NCI-H1105 (cell line): ENCODE data around the gene IGFBP6.
A peak's percentile ranks its signal among the peaks of the same experiment; 100 is the strongest.

Experiments used
- DNase-seq: peaks from one replicate; lab custom pipeline; 2025; lab: John Stamatoyannopoulos, UW

Gene IGFBP6

GRCh38 chr12:53059434-53060063 is 37.9 kb upstream of the IGFBP6 start:
- no peak for DNase-seq

DNA sequence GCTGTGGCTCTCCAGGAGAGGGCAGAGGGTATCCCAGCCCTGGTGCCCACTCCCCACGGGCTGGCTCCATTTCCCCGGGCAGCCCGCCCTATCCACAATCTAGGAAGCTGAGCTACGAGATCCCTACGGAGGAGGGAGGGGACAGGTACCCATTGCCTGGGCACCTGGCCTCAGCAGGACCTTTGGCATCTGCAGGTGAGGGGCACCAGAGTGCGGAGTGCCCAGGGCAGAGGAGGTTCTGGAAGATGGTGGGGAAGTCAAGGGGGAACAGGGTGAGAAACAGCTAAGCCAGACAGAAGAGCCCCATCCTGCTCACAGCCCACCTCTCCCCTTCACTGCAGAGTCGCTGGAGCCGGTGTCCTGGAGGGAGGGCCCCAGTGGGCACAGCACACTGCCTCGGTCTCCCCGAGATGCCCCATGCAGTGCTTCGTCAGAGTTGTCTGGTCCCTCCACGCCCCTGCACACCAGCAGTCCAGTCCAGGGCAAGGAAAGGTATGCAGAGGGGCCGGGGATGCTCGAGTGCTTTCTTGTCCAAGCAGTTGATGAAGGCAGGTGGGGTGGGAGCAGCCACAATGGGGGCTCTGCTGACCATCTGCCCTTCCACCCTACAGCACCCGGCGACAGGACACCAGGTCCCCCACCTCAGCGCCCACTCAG is 37.3 kb upstream of the IGFBP6 start:
- DNase-seq, result no peak

- DNase-seq, result peak; percentile 70
These were observed 36.7 kb upstream of the IGFBP6 start for GRCh38 chr12:53060721-53061276.

DNA sequence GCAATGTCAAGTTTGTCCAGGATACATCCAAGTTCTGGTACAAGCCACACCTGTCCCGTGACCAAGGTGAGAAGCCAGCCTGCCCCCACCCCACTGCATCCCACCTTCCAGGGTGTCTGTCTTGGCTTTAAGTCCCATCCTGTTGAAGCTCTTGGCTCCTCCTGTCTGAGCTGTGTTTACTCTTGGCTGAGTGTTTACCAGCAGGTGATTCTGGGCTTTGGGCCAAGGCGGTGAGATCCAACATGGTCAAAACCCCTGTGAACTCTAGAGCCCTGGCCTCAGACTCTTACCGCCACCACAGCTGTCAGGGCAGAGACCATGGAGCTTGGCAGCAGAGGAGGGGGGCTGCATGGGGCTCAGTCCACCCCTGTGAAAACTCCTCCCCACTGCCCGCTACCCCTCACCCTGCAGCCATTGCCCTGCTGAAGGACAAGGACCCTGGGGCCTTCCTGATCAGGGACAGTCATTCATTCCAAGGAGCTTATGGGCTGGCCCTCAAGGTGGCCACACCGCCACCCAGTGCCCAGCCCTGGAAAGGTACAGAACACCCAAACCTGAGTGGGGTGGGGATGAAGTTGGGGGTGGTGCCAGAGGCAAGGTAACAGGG is 36.0 kb upstream of the IGFBP6 start:
- DNase-seq, result peak; percentile 77

GRCh38 chr12:53062011-53062961 is 35.2 kb upstream of the IGFBP6 start:
- no peak for DNase-seq

GRCh38 chr12:53062977-53063707 is 34.3 kb upstream of the IGFBP6 start:
- no peak for DNase-seq

DNA sequence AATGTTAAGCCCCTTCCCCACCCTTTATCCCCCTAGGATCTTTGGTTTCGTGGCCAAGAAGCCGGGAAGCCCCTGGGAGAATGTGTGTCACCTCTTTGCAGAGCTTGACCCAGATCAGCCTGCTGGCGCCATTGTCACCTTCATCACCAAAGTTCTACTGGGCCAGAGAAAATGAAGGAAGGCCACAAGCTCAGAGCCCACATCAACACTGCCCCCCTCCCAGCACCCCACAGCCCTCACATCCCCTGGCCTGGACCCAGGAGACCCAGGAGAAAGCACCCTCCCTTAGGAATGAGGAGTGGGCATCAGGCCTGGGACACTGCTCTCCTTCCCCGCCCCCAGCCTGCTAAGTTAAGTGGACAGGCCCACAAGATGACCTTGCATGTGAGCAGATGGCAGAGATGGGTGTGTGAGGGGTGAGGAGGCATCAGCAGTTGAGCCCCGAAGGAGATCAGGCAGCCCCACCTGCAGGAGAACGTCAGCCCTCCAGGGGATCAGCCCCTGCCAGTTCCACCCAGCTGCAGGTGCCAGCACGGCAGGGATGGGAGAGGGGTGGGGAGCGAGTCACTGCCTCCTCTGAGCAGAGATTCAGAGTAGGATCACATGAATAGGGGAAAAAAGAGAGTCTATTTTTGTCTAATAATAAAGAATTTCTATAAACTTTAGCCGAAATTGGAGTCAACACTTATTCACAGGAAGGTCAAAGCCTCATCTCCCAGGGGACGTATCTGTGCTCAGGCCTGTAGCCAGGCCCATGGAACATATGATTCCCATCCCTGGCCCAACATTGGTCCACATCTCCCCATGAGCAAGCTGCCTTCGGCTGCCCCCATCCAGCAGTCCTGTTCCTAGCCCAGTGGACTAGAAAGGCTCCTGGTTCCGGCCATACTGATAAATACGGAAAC is 33.5 kb upstream of the IGFBP6 start:
- no peak for DNase-seq

DNA sequence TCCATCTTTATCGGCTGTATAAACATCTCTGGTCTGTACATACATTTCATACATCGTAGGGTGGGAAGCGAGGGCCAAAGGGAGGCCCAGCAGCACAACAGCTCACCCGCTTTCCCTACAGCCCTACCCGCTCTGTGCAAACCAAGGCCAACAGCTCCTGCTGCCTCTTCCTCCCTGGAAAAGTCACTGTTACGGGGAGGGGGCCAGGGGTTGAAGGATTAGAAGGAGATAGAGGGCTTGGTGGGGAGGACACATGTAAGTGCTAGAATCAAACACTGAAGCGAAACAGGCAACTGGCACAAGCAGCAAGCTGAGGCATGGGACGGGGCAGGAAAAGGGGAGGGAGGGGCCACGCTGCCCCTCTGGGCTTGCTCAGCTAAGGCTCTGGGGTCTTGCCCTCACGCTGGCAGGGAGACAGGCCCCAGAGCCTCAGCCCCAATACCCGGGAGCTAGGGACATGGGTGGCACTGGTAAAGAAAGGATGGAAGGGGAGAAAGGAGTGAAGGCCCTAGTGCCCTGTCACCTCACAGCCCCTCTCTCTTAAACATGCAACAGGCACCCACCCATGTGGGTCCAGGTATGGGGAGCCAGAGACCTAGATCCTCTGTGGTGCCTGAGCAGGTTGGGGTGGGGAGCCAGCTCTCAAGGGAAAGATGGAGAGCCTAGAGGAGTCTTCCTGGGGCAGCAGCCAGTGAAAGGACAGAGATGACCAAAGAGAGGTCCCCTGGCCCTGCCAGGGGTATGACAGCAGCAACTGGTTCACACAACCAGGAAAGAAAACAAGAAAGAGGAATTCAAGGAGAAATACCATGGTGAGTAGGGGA is 32.6 kb upstream of the IGFBP6 start:
- DNase-seq, result no peak

GRCh38 chr12:53065470-53065869 is 32.0 kb upstream of the IGFBP6 start:
- DNase-seq, result no peak

DNA sequence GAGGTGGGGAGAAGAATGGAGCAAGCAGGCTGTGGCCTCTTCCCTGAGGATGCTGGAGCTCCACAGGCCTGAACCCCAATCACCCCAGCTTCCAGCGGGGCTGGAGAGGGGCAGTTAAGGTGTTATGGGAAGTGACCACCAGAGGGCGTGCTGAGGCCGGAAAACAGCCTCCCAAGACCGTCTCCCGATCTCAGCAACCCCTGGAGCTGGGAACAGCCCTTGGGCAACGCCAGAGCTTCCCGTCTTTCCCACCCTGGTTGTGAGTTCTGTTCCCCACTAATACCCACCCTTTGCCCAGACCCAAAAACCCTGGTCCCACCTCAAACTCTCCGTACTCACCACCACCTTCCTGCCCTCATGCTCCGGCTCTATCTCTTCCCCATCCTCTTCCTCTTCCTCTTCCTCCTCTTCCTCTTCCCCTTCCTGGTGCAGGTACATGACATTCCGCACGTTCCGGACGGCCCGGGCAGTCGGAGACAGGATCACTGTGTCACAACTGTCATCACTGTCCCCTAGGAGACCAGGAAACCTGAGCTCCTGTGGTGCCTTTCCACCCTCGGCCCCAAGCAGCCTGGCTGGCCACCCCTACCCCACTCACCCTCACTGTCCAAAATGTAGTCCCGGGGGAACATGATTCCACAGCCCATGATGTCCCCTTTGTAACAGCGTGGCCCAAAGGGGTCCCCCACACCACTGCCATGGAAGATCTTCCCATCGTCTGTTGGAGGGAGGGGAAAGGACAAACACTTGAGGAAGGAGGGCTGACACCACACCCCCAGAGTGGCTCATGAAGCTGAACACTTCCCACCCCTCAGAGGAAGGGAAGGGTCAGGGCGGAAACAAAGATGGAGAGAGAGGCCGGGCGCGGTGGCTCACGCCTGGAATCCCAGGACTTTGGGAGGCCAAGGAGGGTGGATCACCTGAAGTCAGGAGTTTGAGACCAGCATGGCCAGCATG is 31.2 kb upstream of the IGFBP6 start:
- DNase-seq, result peak; percentile 45

DNA sequence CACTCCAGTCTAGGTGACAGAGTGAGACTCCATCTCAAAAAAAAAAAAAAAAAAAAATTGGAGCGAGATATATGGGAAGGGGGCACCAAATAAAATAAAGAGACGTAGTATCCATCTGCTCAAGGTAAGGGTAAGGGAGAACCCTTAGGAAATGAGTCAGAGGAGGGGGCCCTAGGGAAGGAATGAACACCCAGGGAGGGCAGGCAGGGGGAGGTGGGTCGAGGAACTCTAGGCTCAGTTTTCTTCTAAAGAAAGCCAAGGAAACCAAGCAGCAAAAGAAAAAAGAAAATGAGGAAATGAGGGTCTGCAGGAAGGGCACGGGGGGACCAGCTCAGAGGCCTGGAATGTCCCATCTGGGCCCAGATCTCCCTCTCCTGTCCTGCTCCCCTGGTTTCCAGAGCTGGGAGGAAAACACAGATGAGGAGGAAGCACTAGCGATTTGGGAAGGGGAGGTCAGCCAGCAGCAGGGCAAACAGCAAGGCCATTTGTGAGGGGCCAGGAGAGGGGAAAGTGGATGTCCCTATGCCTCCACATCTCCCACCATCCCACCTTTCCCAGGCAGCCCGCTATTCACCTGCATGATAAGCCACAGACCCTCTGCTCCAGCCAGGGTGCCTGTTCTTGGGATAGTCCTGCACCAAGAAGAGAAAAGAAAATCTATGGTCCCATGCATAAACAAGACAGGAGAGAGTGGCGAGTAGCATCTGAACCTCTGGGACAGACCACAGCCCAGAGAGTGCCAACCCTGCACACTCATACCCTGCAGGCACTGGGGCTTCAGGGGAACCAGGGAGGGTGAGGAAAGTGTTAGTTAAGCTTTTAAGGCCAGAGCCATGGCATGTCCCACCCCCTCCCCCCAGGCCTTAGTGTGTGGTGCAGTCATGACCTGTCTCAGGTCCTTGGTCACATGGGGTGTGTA is 30.1 kb upstream of the IGFBP6 start:
- no peak for DNase-seq

GRCh38 chr12:53067993-53068770 is 29.3 kb upstream of the IGFBP6 start:
- DNase-seq, result no peak

DNA sequence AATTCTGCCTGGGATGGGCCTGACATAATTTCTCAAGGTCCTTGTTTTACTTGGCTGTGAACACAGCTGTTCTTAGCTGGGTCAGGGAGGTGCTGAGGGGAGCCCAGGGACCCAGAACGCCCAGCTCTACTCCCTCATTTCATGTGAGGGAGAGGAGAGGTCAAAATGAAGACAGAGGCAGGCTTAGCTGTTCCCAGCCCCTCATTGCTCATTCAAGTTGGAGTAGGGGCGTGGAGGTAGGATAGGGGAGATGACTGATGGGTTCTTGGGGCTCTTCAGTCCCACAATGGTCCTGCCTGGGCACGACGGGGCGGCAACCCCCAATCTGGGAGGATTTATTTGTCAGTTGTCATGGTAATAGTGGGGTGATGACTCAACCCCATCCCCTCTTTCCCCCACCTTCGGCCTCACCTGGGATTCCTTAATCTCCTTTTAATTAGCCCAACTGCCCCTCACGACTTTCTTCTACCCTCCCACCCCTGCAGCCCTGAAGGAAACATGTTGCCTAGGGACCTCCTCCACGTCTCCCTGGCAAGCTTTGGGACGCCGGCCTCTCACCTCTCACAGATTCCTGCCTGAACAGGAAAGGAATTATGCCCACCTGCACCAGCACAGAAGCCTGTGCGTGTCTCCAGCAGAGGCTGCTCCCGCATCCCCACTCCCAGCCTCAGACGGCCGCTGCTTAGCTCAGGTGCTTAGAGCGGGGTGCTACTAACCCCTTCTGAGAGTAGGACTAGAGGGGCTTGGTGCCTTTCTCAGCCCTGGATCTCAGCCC is 28.5 kb upstream of the IGFBP6 start:
- DNase-seq, result no peak

DNA sequence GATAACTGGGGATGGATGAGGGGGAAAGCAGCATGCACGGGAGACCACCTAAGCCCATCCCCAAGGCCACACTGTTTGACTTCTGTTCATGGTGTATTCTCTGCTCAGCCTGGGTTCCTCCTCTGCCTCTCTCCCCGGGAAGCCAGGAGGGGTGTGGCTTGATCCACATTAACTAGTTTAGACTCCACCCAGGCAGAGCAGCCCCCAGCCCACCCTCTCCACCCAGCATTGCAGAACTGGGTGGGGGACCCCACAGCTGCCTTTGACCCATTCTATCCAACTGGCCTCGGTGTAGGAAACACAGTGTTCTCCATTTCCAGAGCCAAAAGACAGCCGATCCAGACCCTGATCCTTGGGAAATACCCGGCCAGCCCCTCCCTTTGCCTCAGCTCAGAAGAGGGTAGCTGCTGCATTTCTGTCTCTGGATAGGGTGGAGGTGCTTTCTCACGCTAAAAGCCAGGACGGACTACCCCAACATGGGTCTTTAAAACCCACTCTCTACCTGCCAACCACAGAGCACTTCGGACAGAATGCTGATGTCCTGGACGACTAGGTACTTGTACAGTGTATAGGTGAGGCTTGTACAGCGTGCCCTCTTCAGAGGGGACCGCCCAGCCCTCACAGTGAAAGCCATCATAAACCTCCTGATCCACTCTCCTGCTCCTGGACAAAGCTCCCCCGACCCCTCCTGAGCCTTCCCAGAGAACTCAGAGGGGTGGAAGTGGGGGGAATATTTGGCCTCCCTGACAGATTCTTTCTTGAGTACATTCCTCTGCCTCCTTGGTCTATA is 27.7 kb upstream of the IGFBP6 start:
- DNase-seq, result no peak
